GM12891 (cell line): ENCODE measurements around the gene AHNAK2.

ENCODE experiments used
- POLR2A ChIP-seq: IDR thresholded peaks from 2 replicates; pipeline ENCODE4 v1.6.1; 2011; ENCODE audit warnings: low read depth, low read length, control low read depth
- POLR2AphosphoS5 ChIP-seq: IDR thresholded peaks from 2 replicates; pipeline ENCODE4 v1.6.1; 2011; ENCODE audit warnings: low read depth, low read length, control low read depth
- POU2F2 ChIP-seq: IDR thresholded peaks from 2 replicates; pipeline ENCODE4 v1.6.1; 2011; ENCODE audit warnings: low read depth, mild to moderate bottlenecking, control low read depth, low read length, moderate library complexity
- SPI1 ChIP-seq: IDR thresholded peaks from 2 replicates; pipeline ENCODE4 v1.6.1; 2011; ENCODE audit warnings: low read depth, low read length, control low read depth

DNA sequence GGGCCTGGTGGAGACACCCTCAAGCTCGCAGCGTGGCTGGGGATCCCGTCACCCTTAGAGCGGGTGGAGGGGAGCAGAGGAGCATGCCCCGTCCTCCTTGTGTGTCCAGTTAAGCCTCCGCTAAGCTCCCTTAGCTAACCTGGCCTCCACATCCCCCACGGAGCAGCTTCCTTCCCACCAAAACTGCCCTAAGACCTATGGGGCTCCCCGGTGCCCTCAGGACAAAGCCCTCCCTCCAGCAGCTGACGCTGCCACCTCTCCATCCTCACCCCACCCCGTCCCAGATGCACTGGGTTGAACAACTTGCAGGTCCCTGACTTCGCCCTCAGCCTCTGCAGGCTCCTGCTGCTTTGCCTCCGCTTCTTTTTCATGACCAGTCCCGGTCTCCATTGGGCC is 4.0 kb downstream of the AHNAK2 start:
- TF ChIP-seq POLR2A, result no peak
- no peak for TF ChIP-seq POLR2AphosphoS5
- no peak for TF ChIP-seq POU2F2
- TF ChIP-seq SPI1, result no peak
